H9 (cell line): ENCODE results near the gene HAUS1. TPM values are rescaled to one million over a fixed set of nuclear protein-coding genes. Genes with fewer than 3 reads are reported as not detected.

Experiments used
- DNase-seq: peaks from one replicate; pipeline ENCODE4 v3.0.0-alpha.2; 2017
- H2AFZ ChIP-seq: one replicate; pipeline ENCODE4 v1.6.1; 2013; ENCODE audit warnings: mild to moderate bottlenecking, low read length, control low read depth, moderate library complexity
- H2AK5ac ChIP-seq: 2 replicates; pipeline ENCODE4 v1.6.1; 2013; ENCODE audit warnings: low read length, control low read depth, mixed read lengths; ENCODE audit not compliant: insufficient read length
- H2BK120ac ChIP-seq: one replicate; pipeline ENCODE4 v1.6.1; 2013; ENCODE audit warnings: low read depth, mild to moderate bottlenecking, low read length, control low read depth, inconsistent platforms; ENCODE audit not compliant: poor library complexity, severe bottlenecking
- H2BK12ac ChIP-seq: 2 replicates; pipeline ENCODE4 v1.6.1; 2013; ENCODE audit warnings: low read length, control low read depth, mixed read lengths, low read depth; ENCODE audit not compliant: insufficient read length
- H2BK15ac ChIP-seq: 2 replicates; pipeline ENCODE4 v1.6.1; 2013; ENCODE audit warnings: low read depth, low read length, control low read depth
- H2BK20ac ChIP-seq: one replicate; pipeline ENCODE4 v1.6.1; 2013; ENCODE audit warnings: low read depth, mild to moderate bottlenecking, low read length, control low read depth, inconsistent platforms; ENCODE audit not compliant: poor library complexity, severe bottlenecking
- H2BK5ac ChIP-seq: 2 replicates; pipeline ENCODE4 v1.6.1; 2013; ENCODE audit warnings: low read length, control low read depth, mixed read lengths; ENCODE audit not compliant: insufficient read length
- H3K14ac ChIP-seq: 2 replicates; pipeline ENCODE4 v1.6.1; 2013; ENCODE audit warnings: low read length, control low read depth; ENCODE audit not compliant: insufficient read depth
- H3K18ac ChIP-seq: 2 replicates; pipeline ENCODE4 v1.6.1; 2013; ENCODE audit warnings: low read depth, mild to moderate bottlenecking, mixed read lengths, low read length, control low read depth; ENCODE audit not compliant: insufficient read length
- H3K23ac ChIP-seq: 2 replicates; pipeline ENCODE4 v1.6.1; 2013; ENCODE audit warnings: low read length, control low read depth, mixed read lengths, low read depth; ENCODE audit not compliant: insufficient read length
- H3K23me2 ChIP-seq: 2 replicates; pipeline ENCODE4 v1.6.1; 2013; ENCODE audit warnings: low read depth, mild to moderate bottlenecking, mixed read lengths, low read length, control low read depth; ENCODE audit not compliant: insufficient read length, poor library complexity, severe bottlenecking
- H3K27ac ChIP-seq: 2 replicates; pipeline ENCODE4 v1.5.1; 2013; ENCODE audit warnings: low read length, control low read depth, mixed read lengths, low read depth; ENCODE audit not compliant: insufficient read length
- H3K27me3 ChIP-seq: 2 replicates; pipeline ENCODE4 v1.6.1; 2013; ENCODE audit warnings: low read length, control low read depth, inconsistent platforms; ENCODE audit not compliant: insufficient read depth
- H3K4ac ChIP-seq: 2 replicates; pipeline ENCODE4 v1.6.1; 2013; ENCODE audit warnings: low read depth, mild to moderate bottlenecking, control low read depth, inconsistent platforms, low read length, moderate library complexity
- H3K4me1 ChIP-seq: 2 replicates; pipeline ENCODE4 v1.6.1; 2013; ENCODE audit warnings: low read length, control low read depth, inconsistent platforms; ENCODE audit not compliant: insufficient read depth
- H3K4me2 ChIP-seq: 2 replicates; pipeline ENCODE4 v1.6.1; 2013; ENCODE audit warnings: low read length, control low read depth, mixed read lengths; ENCODE audit not compliant: insufficient read length, insufficient read depth
- H3K56ac ChIP-seq: 2 replicates; pipeline ENCODE4 v1.6.1; 2013; ENCODE audit warnings: low read depth, mild to moderate bottlenecking, mixed read lengths, low read length, control low read depth; ENCODE audit not compliant: insufficient read length
- H3K79me1 ChIP-seq: 2 replicates; pipeline ENCODE4 v1.6.1; 2013; ENCODE audit warnings: low read depth, mild to moderate bottlenecking, moderate library complexity, low read length, control low read depth, inconsistent platforms; ENCODE audit not compliant: insufficient read depth, poor library complexity, severe bottlenecking
- H3K79me2 ChIP-seq: 2 replicates; pipeline ENCODE4 v1.6.1; 2013; ENCODE audit warnings: low read length, control low read depth, inconsistent platforms; ENCODE audit not compliant: insufficient read depth
- H3K9ac ChIP-seq: 2 replicates; pipeline ENCODE4 v1.6.1; 2013; ENCODE audit warnings: low read length, control low read depth, mixed read lengths; ENCODE audit not compliant: insufficient read length; ENCODE audit errors: extremely low read depth
- H3K9me3 ChIP-seq: one replicate; pipeline ENCODE4 v1.6.1; 2013; ENCODE audit warnings: low read depth, low read length, inconsistent platforms; ENCODE audit not compliant: control insufficient read depth
- H3T11ph ChIP-seq: one replicate; pipeline ENCODE4 v1.6.1; 2013; ENCODE audit warnings: mild to moderate bottlenecking, low read length, control low read depth, inconsistent platforms
- H4K20me1 ChIP-seq: one replicate; pipeline ENCODE4 v1.6.1; 2013; ENCODE audit not compliant: control insufficient read depth, insufficient read length, insufficient read depth
- H4K5ac ChIP-seq: 2 replicates; pipeline ENCODE4 v1.6.1; 2013; ENCODE audit warnings: low read depth, mild to moderate bottlenecking, mixed read lengths, low read length, control low read depth; ENCODE audit not compliant: insufficient read length
- H4K8ac ChIP-seq: replicated peaks from 2 replicates; pipeline ENCODE4 v1.6.1; 2013; ENCODE audit warnings: low read length, control low read depth, mixed read lengths, low read depth; ENCODE audit not compliant: insufficient read length
- H4K91ac ChIP-seq: 2 replicates; pipeline ENCODE4 v1.6.1; 2013; ENCODE audit warnings: low read depth, mild to moderate bottlenecking, moderate library complexity, mixed read lengths, low read length, control low read depth; ENCODE audit not compliant: insufficient read length
- H3K27ac Mint-ChIP-seq, 3 experiments: 2 replicates in 2 of 3; 3 replicates in 1 of 3; pipeline ENCODE4 v1.8.0; 2020 to 2021; ENCODE audit warnings: mixed read lengths in 3 of 3, mild to moderate bottlenecking in 1 of 3, moderate library complexity in 1 of 3
- H3K27me3 Mint-ChIP-seq: 2 replicates; pipeline ENCODE4 v1.8.0; 2021; ENCODE audit warnings: low read depth, mild to moderate bottlenecking, moderate library complexity, mixed read lengths
- H3K36me3 Mint-ChIP-seq, 3 experiments: 2 replicates in 2 of 3; 3 replicates in 1 of 3; pipeline ENCODE4 v1.8.0; 2020 to 2021; ENCODE audit warnings: low read depth in 3 of 3, mixed read lengths in 3 of 3; ENCODE audit not compliant: insufficient read depth in 1 of 3
- H3K4me1 Mint-ChIP-seq, 2 experiments: 2 replicates each; pipeline ENCODE4 v1.8.0; 2020; ENCODE audit warnings: mixed read lengths in 2 of 2
- H3K4me3 Mint-ChIP-seq, 2 experiments: 2 replicates in 1 of 2; 3 replicates in 1 of 2; pipeline ENCODE4 v1.8.0; 2020 to 2021; ENCODE audit warnings: mild to moderate bottlenecking in 2 of 2, mixed read lengths in 2 of 2, moderate library complexity in 1 of 2
- H3K9me3 Mint-ChIP-seq, 2 experiments: 2 replicates in 1 of 2; 3 replicates in 1 of 2; pipeline ENCODE4 v1.8.0; 2020; ENCODE audit warnings: mild to moderate bottlenecking in 2 of 2, mixed read lengths in 2 of 2, moderate library complexity in 1 of 2
- CTCF ChIP-seq: fragments of 200-600 bp; sonication (generic); conservative IDR thresholded peaks from 3 replicates; pipeline ENCODE4 v1.8.0; 2021; ENCODE audit warnings: antibody characterized with exemption, mild to moderate bottlenecking
- whole genome bisulfite sequencing: extraction: QIAGEN DNeasy Blood & Tissue Kit; methylation state at CpG from one replicate; pipeline ENCODE4 v1.1.7; 2013; ENCODE audit warnings: missing lambda C conversion rate, low lambda C conversion rate, mixed read lengths; ENCODE audit not compliant: insufficient read length; ENCODE audit errors: extremely low coverage; 5-methylcytosine and 5-hydroxymethylcytosine counted together
- total RNA-seq: library from RNA; stranded (reverse); gene quantifications from 2 replicates; pipeline ENCODE4 v1.2.1, GENCODE V29; 2021

Gene HAUS1
- total RNA-seq, 1 experiment from 2014 or later = 87.0 TPM

- no peak overlapping the region for H3K9ac ChIP-seq
- H3K79me2 ChIP-seq = peaks cover 21% of the 10 kb centered on the region; the same call in 1 of the 2 replicates
- no peak overlapping the region for H2BK12ac ChIP-seq
- no peak for TF ChIP-seq CTCF
- no peak overlapping the region for H2BK5ac ChIP-seq
- no peaks in the 10 kb centered on the region for H3K9me3 ChIP-seq
- no peak overlapping the region for H3K18ac ChIP-seq
- no peak overlapping the region for H2BK20ac ChIP-seq
- H3K4me2 ChIP-seq = no peak overlapping the region
- no peak overlapping the region for H2AFZ ChIP-seq
- Mint-ChIP-seq H3K27me3 (no peaks in the 10 kb centered on the region), H3K27ac (no peak overlapping the region), H3K36me3 (peaks cover 38 to 60% (median 52%) of the 10 kb centered on the region in 3 experiments; a peak in 6 of 7 replicates), H3K9me3 (0 out of 5 replicates have a peak, but pooled peaks cover 0 to 2% of the 10 kb centered on the region in 2 experiments), H3K4me3 (no peak overlapping the region), H3K4me1 (peaks cover 17 to 19% of the 10 kb centered on the region in 2 experiments)
- no peak overlapping the region for H4K5ac ChIP-seq
- H3K14ac ChIP-seq = no peak overlapping the region
- no peak overlapping the region for H2AK5ac ChIP-seq
- H3T11ph ChIP-seq = no peak overlapping the region
- no peak overlapping the region for H3K56ac ChIP-seq
- H2BK15ac ChIP-seq = no peak overlapping the region
- H3K4ac ChIP-seq = no peak overlapping the region
- H4K20me1 ChIP-seq = no peaks in the 10 kb centered on the region
- H4K8ac ChIP-seq = no peak overlapping the region
- H3K4me1 ChIP-seq = no peaks in the 10 kb centered on the region
- no peak overlapping the region for H4K91ac ChIP-seq
- no peak overlapping the region for H2BK120ac ChIP-seq
- no peaks in the 10 kb centered on the region for H3K27me3 ChIP-seq
- no CpG with 5 or more reads among the region's 10 CpGs for WGBS
- no peak overlapping the region for H3K27ac ChIP-seq
- H3K23ac ChIP-seq = no peak overlapping the region
- no peak for DNase-seq
- H3K79me1 ChIP-seq = no peaks in the 10 kb centered on the region
- H3K23me2 ChIP-seq = peaks cover 3% of the 10 kb centered on the region
These were observed 8.7 kb upstream of the HAUS1 start for GRCh38 chr18:46095532-46095931.
